GM23338 (cell line): ENCODE measurements around the gene NOTO. TPM values are rescaled to one million over a fixed set of nuclear protein-coding genes. Genes with fewer than 3 reads are reported as not detected.

Experiments used
- ATAC-seq: fragments of 200-7000 bp; cut with Tn5 transposase; 3 replicates; pipeline ENCODE4 v1.9.1; 2020
- DNase-seq: peaks from one replicate; pipeline ENCODE4 v3.0.0-alpha.2; 2015; ENCODE audit warnings: low spot score
- H2AFZ ChIP-seq: fragments of 200-600 bp; sonication (generic); 2 replicates; pipeline ENCODE4 v1.8.0; 2016; ENCODE audit warnings: antibody characterized with exemption, mild to moderate bottlenecking, moderate library complexity
- H3F3A ChIP-seq: fragments of 200-600 bp; sonication (generic); replicated peaks from 2 replicates; pipeline ENCODE4 v1.8.0; 2017; ENCODE audit warnings: antibody characterized with exemption, mixed run types, low read depth
- H3K27ac ChIP-seq: fragments of 200-600 bp; sonication (generic); 2 replicates; pipeline ENCODE4 v1.6.1; 2016; ENCODE audit warnings: low read depth
- H3K27me3 ChIP-seq: fragments of 200-600 bp; sonication (generic); 2 replicates; pipeline ENCODE4 v1.8.0; 2016; ENCODE audit warnings: mild to moderate bottlenecking, mixed run types, moderate library complexity; ENCODE audit not compliant: insufficient read depth
- H3K36me3 ChIP-seq: fragments of 200-600 bp; sonication (generic); 2 replicates; pipeline ENCODE4 v1.8.0; 2016; ENCODE audit warnings: mild to moderate bottlenecking; ENCODE audit not compliant: insufficient read depth
- H3K4me1 ChIP-seq: fragments of 200-600 bp; sonication (generic); 2 replicates; pipeline ENCODE4 v1.8.0; 2016; ENCODE audit warnings: mild to moderate bottlenecking, moderate library complexity; ENCODE audit not compliant: insufficient read depth
- H3K4me2 ChIP-seq: fragments of 200-600 bp; sonication (generic); 2 replicates; pipeline ENCODE4 v1.7.1; 2017; ENCODE audit warnings: mixed run types
- H3K4me3 ChIP-seq: fragments of 200-600 bp; sonication (generic); 2 replicates; pipeline ENCODE4 v1.6.1; 2016; ENCODE audit warnings: mixed run types
- H3K79me2 ChIP-seq: fragments of 200-600 bp; sonication (generic); replicated peaks from 2 replicates; pipeline ENCODE4 v1.8.0; 2017; ENCODE audit warnings: mild to moderate bottlenecking; ENCODE audit not compliant: insufficient read depth
- H3K9me2 ChIP-seq: fragments of 200-600 bp; sonication (generic); 2 replicates; pipeline ENCODE4 v1.8.0; 2017; ENCODE audit not compliant: insufficient read depth
- H4K20me1 ChIP-seq: fragments of 200-600 bp; sonication (generic); replicated peaks from 2 replicates; pipeline ENCODE4 v1.8.0; 2017; ENCODE audit warnings: mild to moderate bottlenecking; ENCODE audit not compliant: insufficient read depth
- H3K27ac Mint-ChIP-seq: 2 replicates; pipeline ENCODE4 v1.8.0; 2020; ENCODE audit warnings: inconsistent platforms, mild to moderate bottlenecking, moderate library complexity, mixed read lengths
- H3K27me3 Mint-ChIP-seq: 3 replicates; pipeline ENCODE4 v1.8.0; 2022; ENCODE audit warnings: low read depth, mild to moderate bottlenecking, moderate library complexity, mixed read lengths, inconsistent platforms; ENCODE audit not compliant: insufficient read depth, poor library complexity
- H3K36me3 Mint-ChIP-seq: 3 replicates; pipeline ENCODE4 v1.8.0; 2021; ENCODE audit warnings: low read depth, mild to moderate bottlenecking, inconsistent platforms, moderate library complexity, mixed read lengths
- H3K4me1 Mint-ChIP-seq: 3 replicates; pipeline ENCODE4 v1.8.0; 2020; ENCODE audit warnings: mild to moderate bottlenecking, inconsistent platforms, mixed read lengths
- H3K4me3 Mint-ChIP-seq: 3 replicates; pipeline ENCODE4 v1.8.0; 2021; ENCODE audit warnings: moderate library complexity, mild to moderate bottlenecking, inconsistent platforms, mixed read lengths
- H3K9me3 Mint-ChIP-seq: 3 replicates; pipeline ENCODE4 v1.8.0; 2020; ENCODE audit warnings: moderate library complexity, mild to moderate bottlenecking, inconsistent platforms, mixed read lengths
- CTCF ChIP-seq, 2 experiments: fragments of 200-600 bp in 1 of 2; sonication (generic) in 1 of 2; conservative IDR thresholded peaks; 2 replicates each; pipeline versions ENCODE4 v1.5.1 to v1.6.1; 2016 to 2017; ENCODE audit warnings: antibody characterized with exemption in 2 of 2, low read depth in 2 of 2, mild to moderate bottlenecking in 2 of 2, moderate library complexity in 1 of 2
- ETS1 ChIP-seq: IDR thresholded peaks from 2 replicates; pipeline ENCODE4 v1.6.1; 2016; ENCODE audit warnings: antibody characterized with exemption
- EZH2phosphoT487 ChIP-seq: fragments of 200-600 bp; sonication (generic); IDR thresholded peaks from one replicate; pipeline ENCODE4 v1.8.1; 2018; ENCODE audit warnings: antibody characterized with exemption; ENCODE audit not compliant: unreplicated experiment
- JUNB ChIP-seq: IDR thresholded peaks from one replicate; pipeline ENCODE4 v1.6.1; 2016; ENCODE audit warnings: antibody characterized with exemption; ENCODE audit not compliant: unreplicated experiment
- POLR2AphosphoS5 ChIP-seq: IDR thresholded peaks from 2 replicates; pipeline ENCODE4 v1.6.1; 2016; ENCODE audit warnings: antibody characterized with exemption, low read depth
- REST ChIP-seq: IDR thresholded peaks from one replicate; pipeline ENCODE4 v1.6.1; 2018; ENCODE audit warnings: antibody characterized with exemption; ENCODE audit not compliant: unreplicated experiment
- STAT1 ChIP-seq: IDR thresholded peaks from one replicate; pipeline ENCODE4 v1.6.1; 2016; ENCODE audit warnings: antibody characterized with exemption; ENCODE audit not compliant: unreplicated experiment
- ZNF331 ChIP-seq: fragments of 250-450 bp; sonication (Bioruptor Pico); IDR thresholded peaks from 2 replicates; pipeline ENCODE4 v1.5.0; 2020; ENCODE audit warnings: low read depth, mild to moderate bottlenecking, moderate library complexity
- ZNF462 ChIP-seq: fragments of 250-450 bp; sonication (Bioruptor Pico); IDR thresholded peaks from 2 replicates; pipeline ENCODE4 v1.5.0; 2020; ENCODE audit warnings: mild to moderate bottlenecking, moderate library complexity
- polyA plus RNA-seq: library from polyadenylated mRNA; unstranded; fragments of >200 nt; fragmentation: Nextera tagmentation; extraction: Ambion mirVana; gene quantifications from 2 replicates; pipeline ENCODE4 v1.2.1, GENCODE V29; 2016
- total RNA-seq: library from RNA; depleted of rRNA; stranded (reverse); fragments of >200 nt; shearing (Covaris generic); gene quantifications from 2 replicates; pipeline ENCODE4 v1.2.3, GENCODE V29; 2014

The NOTO gene
- total and polyA plus RNA-seq, 2 experiments from 2014 or later = 0.06 to 0.73 TPM

- no peak for TF ChIP-seq ZNF462 (CRISPR knock-in tag)
- TF ChIP-seq ETS1 = no peak
- no peak for TF ChIP-seq STAT1
- no peak for TF ChIP-seq ZNF331
- TF ChIP-seq EZH2phosphoT487 = no peak
- TF ChIP-seq JUNB = no peak
Measured at GRCh38 chr2:73253901-73254300, 51.5 kb downstream of the NOTO start (continued).

GRCh38 chr2:73254343-73255006 lies 52.1 kb downstream of the NOTO start:
- no peaks in the 10 kb centered on the region for H3K9me3 Mint-ChIP-seq
- Histone ChIP-seq H3K27ac (no peak overlapping the region; the same call in 1 of the 2 replicates), H3K4me1 (peaks cover 5% of the 10 kb centered on the region; the same call in 1 of the 2 replicates), H2AFZ (no peak overlapping the region), H3K27me3 (no peaks in the 10 kb centered on the region), H3K4me2 (no peak overlapping the region), H3K79me2 (no peaks in the 10 kb centered on the region), H3F3A (peaks cover 11% of the 10 kb centered on the region; the same call in 1 of the 2 replicates), H4K20me1 (peaks cover 29% of the 10 kb centered on the region), H3K36me3 (peaks cover 9% of the 10 kb centered on the region), H3K9me2 (no peaks in the 10 kb centered on the region), H3K4me3 (no peak overlapping the region)
- no peak overlapping the region for H3K4me3 Mint-ChIP-seq
- peaks cover 13% of the 10 kb centered on the region for H3K27me3 Mint-ChIP-seq
- ATAC-seq (no peak; the same call in 2 of the 3 replicates), DNase-seq (no peak)
- peaks cover 48% of the 10 kb centered on the region for H3K36me3 Mint-ChIP-seq
- H3K4me1 Mint-ChIP-seq = peaks cover 18% of the 10 kb centered on the region; the same call in 2 of the 3 replicates
- H3K27ac Mint-ChIP-seq = no peak overlapping the region
- TF ChIP-seq REST (no peak), POLR2AphosphoS5 (no peak), CTCF (conservative IDR thresholded peaks at IDR 0.05; ENCODE audit: low read depth in 2 of 2) (no peak)
